HG03103 (cell line): ENCODE data around the gene FAM76A.
"Not testable (repeated sequence)": the region's sequence is repeated elsewhere in the genome, so short reads cannot be mapped to it uniquely, and the experiment has no call there.

ENCODE experiments used
- ATAC-seq: cut with Tn5 transposase; IDR thresholded peaks from one replicate; pipeline ENCODE4 v1.9.1; 2021; ENCODE audit warnings: low read depth; ENCODE audit not compliant: unreplicated experiment

Gene FAM76A

GRCh38 chr1:27774654-27775053 is 48.9 kb downstream of the FAM76A start:
- no peak for ATAC-seq

DNA sequence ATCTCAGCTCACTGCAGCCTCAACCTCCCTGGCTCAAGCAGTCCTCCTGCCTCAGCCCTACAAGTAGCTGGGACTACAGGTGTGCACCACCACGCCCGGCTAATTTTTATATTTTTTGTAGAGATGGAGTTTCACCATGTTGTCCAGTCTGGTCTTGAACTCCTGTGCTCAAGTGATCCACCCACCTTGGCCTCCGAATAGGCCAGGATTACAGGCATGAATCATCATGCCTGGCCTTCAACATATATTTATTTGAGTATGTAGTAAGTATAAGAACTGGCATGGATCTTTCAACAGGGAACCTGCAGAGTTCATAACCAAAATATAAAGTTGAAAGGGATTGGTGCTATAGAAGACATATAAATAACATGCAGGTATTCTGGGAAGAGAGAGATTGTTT is 49.6 kb downstream of the FAM76A start:
- not testable (repeated sequence) for ATAC-seq

DNA sequence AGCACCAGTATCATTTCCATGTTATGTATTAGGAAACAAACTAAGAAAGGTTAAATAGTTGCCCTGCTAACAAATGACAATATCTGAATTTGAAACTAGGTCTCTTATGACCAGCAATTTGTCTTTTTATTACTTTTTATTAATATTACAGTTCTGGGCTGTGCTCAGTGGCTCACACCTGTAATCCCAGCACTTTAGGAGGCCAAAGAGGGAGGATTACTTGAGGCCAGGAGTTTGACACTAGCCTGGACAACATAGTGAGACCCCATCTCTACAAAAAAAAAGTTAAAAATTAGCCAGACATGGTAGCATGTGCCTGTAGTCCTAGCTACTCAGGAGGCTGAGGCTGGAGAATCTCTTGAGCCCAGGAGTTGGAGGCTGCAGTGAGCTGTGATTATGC is 50.5 kb downstream of the FAM76A start:
- not testable (repeated sequence) for ATAC-seq

GRCh38 chr1:27778056-27778455 is 52.3 kb downstream of the FAM76A start:
- no peak for ATAC-seq

DNA sequence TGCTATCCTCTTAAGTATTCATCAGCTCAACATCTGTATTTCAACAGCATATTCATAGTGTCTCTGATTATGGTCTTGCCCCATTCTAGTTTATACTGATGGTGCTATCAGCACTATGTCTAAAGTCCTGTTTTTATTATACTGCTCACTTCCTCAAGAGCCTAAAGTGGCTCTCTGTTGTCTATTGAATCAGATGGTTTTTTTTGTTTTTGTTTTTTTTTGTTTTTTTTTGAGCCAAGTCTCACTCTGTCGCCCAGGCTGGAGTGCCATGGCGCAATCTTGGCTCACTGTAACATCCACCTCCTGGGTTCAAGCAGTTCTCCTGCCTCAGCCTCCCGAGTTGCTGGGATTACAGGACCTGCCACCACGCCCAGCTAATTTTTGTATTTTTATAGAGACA is 53.4 kb downstream of the FAM76A start:
- no peak for ATAC-seq

- no peak for ATAC-seq
Measured at GRCh38 chr1:27782950-27783349, 57.2 kb downstream of the FAM76A start.

GRCh38 chr1:27784700-27785099 is 58.9 kb downstream of the FAM76A start:
- ATAC-seq: no peak

- ATAC-seq: no peak
Measured at GRCh38 chr1:27785781-27786455, 60.2 kb downstream of the FAM76A start.

GRCh38 chr1:27787895-27788294 is 62.1 kb downstream of the FAM76A start:
- ATAC-seq: no peak

DNA sequence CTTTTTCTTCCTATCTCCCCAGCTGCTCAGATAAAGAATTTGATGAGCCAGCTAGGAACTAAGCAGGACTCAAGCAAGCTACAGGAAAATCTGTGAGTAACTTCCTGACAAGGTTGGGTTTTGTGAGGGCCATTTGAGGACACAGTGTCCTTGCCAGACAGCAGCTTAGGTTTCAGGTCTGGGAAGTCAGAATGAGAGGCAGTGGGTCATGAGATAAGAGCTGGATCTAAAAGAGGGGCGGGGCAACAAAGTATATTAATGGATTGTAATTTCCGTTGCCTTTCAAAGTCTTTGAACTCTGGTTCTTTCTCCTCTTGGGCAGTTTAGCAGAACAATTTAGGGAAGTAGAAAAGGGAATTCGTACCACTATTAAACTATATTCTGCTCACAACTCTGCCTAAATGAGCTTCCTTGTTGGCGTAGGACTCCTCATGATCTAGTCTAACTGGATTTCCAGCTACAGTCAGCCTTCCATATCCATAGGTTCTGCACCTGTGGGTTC is 63.8 kb downstream of the FAM76A start:
- ATAC-seq: no peak

DNA sequence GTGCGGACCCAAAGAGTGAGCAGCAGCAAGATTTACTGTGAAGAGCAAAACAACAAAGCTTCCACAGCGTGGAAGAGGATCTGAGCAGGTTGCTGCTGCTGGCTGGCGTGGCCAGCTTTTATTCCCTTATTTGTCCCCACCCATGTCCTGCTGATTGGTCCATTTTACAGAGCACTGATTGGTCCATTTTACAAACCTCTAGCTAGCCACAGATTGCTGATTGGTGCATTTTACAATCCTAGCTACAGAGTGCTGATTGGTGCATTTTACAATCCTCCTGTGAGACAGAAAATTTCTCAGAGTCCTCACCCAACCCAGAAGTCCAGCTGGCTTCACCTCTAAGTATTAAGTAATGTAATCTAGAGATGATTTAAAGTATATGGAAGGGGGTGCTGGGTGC is 64.5 kb downstream of the FAM76A start:
- ATAC-seq: not testable (repeated sequence)

DNA sequence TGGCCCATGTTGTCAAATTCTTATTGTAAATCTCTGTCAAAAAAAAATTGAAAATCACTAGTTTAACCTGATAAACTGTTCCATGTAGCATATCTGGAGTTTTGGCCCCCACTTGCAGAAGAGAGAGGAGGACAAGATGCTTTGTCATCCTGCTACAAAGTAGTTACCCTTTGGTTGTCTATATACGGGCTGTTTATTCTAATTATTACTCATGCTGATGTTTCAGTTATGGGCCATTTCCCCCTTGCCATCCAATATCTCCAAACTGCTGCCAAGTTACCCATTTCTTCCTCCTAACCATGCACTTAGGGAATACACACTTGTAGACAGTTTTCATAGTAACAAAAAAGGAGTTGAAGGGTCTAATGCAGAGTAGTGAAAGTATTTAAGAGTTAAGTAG is 69.8 kb downstream of the FAM76A start:
- no peak for ATAC-seq

DNA sequence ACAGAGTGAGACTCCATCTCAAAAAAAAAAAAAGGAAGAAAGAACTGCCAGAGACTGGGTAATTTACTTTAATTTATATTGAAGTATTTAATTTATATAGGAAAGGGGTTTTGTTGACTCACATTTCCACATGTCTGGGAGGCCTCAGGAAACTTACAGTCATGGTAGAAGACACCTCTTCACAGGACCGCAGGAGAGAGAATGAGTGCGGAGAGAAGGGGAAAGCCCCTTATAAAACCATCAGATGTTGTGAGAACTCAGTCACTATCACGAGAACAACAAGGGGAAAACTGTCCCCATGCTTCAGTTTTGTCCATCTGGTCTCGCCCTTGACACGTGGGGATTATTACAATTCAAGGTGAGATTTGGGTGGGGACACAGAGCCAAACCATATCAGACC is 79.0 kb downstream of the FAM76A start:
- no peak for ATAC-seq

- ATAC-seq: no peak
Measured at GRCh38 chr1:27806758-27807157, 81.0 kb downstream of the FAM76A start.

- no peak for ATAC-seq
Measured at GRCh38 chr1:27807385-27807784, 81.6 kb downstream of the FAM76A start.

GRCh38 chr1:27808131-27808530 is 82.4 kb downstream of the FAM76A start:
- ATAC-seq: not testable (repeated sequence)

DNA sequence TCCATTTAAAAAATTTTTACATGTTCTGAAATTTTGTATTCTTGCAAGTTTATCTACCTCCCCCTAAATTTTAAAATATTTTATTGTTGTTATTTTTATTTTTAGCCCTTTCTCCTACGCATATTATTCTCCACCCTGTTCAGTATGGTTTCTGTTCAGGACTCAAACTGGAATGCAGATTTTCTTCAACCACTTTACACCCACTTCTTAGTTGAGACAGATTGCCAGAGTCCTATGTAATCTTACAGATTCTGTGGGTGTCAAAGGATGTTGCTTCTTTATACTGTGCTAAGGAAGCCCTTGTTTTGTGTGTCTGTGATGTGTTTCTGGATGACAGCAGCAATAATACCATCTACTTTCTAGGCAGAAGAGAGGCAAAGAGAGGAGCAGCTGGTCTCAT is 84.1 kb downstream of the FAM76A start:
- ATAC-seq: no peak

DNA sequence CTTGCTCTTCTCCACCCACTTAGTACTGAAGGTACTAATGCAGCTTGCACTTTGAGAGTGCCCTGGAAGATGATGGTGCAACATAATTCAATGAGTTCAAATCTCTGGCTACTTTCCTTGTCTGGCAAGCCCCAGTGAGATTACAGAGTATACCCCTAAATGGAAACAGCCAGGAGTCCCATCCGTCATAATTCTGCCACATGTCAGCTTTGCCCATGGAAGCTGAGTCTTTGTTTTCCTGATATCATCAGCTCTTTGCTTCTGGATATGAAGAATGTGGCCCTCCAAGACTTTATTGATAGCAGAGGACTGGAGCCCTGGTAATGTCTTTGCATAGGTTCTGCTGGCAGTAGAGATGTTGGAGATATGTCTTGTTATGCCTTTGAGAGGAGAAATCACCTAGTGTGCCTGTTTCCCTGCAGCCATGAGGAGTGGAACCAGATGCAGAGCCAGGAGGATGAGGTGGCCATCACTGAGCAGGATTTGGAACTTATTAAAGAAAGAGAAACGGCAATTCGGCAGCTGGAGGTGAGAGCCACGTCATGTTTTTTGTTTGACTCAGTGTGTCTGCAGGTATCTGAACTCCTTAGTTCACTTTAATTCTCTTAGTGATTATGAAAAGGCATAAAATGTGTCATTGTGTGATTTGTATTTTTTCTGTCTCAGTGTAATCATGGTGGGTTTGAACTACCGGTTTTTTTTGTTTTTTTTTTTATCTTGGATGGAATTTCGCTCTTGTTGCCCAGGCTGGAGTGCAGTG is 86.2 kb downstream of the FAM76A start:
- no peak for ATAC-seq
